ENCODE measurements around the gene GTF2H4.
A peak's percentile ranks its signal among the peaks of the same experiment; 100 is the strongest.
"Not testable (repeated sequence)": the region's sequence is repeated elsewhere in the genome, so short reads cannot be mapped to it uniquely, and the experiment has no call there.

Gene GTF2H4

DNA sequence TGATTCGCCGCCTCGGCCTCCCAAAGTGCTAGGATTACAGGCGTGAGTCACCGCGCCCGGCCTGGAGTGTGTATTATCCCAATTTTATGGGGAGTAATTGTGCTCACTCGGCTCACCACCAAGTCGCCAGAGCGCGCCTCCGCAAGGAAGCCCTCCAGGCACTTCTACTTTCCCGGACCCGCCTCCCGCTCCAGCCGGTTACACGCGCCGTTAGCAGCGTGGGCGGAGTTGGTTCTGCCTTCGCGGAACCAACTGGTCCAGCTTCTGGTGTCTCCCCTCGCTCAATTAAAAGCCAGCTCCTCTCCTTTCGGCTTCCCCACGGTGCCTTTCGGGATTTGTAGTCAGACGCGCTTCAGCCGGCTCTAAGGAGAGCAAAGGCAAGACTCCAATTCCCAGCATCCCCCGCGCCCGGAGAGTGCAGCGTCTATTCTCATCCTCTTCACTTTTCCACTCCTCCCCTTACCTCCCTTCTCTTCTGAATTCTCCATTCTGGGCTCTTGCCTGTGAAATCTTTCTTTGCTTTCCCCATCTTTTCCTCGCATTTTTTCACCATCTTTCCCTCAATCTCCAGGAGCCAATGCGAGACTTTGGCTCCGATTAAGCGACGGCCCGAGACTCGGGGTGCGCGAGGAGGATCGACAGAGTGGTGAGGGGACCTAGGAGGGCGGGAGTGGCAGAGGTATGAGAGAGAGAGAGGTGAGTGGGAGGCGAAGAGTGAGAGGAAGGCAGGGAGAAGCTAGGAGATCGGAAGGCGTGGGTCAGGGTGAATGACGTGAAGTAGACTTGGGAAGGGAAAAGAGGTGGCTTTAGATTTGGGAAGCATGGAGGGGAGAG is at the start of gene GTF2H4:
Gene GTF2H4 (plus strand): TSS at position 450 of the 834 bp plus-strand sequence.
- peak; percentile 90 for DNase-seq (ENCODE audit: low read depth)

GRCh38 chr6:30859726-30860125 is 48.3 kb upstream of the GTF2H4 start:
- not testable (repeated sequence) for DNase-seq (ENCODE audit: low read depth)

DNA sequence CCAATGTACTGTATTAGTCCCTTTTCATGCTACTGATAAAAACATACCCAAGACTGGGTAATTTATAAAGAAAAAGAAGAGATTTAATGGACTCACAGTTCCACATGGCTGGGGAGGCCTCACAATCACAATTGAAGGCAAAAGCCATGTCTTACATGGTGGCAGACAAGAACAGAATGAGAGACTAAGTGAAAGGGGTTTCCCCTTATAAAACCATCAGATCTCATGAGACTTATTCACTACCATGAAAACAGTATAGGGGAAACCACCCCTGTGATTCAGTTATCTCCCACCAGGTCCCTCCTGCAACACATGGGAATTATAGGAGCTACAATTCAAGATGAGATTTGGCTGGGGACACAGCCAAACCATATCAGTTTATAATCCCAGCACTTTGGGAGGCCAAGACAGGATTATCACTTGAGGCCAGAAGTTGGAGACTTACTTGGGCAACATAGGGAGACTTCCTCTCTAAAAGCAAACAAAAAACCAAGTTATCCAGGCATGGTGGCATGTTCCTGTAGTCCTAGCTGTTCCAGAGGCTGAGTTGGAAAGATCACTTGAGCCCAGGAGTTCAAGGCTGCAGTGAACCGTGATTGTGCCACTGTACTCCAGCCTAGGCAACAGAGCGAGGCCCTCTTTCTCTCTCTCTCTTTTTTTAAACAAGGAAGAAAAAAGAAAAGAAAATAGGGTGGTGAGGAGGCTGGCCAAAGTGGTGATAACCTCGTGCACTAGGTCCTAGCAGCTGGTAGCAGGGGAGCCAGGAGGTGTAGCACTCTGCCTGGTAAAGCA is 46.6 kb upstream of the GTF2H4 start:
- DNase-seq (ENCODE audit: low read depth) = no peak

- no peak for DNase-seq (ENCODE audit: low read depth)
Measured at GRCh38 chr6:30862156-30862875, 45.7 kb upstream of the GTF2H4 start.

DNA sequence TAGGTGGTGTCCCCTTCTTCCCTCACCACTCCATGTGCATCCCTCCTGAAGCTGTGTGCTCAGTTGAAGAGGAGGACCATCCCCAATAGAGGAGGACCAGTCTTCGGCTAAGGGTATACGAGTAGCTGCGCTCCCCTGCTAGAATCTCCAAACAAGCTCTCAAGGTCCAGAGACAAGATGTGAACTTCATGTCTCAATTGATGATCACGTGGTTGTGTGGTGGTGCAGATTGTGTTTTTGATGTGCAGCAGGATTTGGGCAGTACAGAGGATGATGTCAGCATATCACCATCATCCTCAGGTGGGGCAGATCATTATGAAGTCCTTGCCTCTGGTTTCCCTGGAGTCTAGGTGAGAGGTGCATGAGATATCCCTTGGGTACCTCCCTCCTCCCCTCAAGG is 43.7 kb upstream of the GTF2H4 start:
- no peak for DNase-seq (ENCODE audit: low read depth)

- DNase-seq (ENCODE audit: low read depth) = not testable (repeated sequence)
Measured at GRCh38 chr6:30869241-30869749, 38.7 kb upstream of the GTF2H4 start.

DNA sequence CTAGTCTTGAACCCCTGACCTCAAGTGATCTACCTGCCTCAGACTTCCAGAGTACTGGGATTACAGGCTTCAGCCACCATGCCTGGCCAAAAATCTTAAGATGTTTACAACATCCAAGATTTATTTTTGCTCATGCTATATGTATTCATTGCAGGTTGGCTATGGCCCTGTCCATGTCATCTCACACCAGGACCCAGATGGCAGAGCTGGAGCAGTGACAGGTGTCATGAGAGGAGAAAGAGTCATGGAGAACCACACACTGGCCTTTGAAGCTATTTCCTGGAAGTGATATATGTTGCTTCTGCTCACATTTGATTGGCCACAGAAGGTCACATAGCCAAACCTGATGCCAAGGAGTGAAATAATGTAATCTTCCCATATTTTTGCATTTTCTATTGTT is 37.5 kb upstream of the GTF2H4 start:
- DNase-seq (ENCODE audit: low read depth) = no peak

DNA sequence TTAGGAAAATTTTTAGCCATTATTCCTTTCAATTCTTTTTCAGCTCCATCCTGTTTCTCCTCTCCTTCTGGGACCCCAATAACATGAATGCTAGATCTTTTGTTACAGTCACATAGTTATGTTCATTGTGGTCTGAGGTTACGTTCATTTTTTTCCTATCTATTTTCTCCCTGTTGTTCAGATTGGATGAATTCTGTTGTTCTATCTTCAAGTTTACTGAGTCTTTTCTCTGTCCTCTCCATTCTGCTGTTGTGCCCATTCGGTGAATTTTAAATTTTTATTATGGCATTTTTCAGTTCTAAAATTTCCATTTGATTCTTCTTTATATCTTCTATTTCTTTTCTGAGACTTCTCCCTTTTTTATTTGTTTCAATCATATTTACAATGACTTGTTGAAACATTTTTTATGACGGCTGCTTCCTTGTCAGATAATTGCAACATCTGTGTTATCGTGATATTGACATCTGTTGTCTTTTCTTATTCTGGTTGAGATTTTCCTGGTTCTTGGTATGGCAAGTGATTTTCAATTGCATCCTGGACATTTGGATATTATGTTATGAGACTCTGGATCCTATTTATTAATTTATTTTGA is 36.3 kb upstream of the GTF2H4 start:
- DNase-seq (ENCODE audit: low read depth) = no peak

- DNase-seq (ENCODE audit: low read depth) = no peak
Measured at GRCh38 chr6:30873137-30873640, 34.8 kb upstream of the GTF2H4 start.

DNA sequence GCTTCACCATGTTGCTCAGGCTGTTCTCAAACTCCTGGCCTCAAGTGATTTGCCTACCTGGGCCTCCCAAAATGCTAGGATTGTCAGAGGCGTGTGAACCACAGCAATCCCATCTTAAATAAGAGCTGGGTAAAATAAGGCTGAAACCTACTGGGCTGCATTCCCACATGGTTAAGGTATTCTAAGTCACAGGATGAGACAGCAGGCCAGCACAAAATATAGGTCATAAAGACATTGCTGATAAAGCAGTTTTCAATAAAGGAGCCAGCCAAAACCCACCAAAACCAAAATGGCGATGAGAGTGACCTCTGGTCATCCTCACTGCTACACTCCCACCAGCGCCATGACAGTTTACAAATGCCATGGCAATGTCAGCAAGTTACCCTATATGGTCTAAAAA is 34.2 kb upstream of the GTF2H4 start:
- DNase-seq (ENCODE audit: low read depth) = not testable (repeated sequence)

- DNase-seq (ENCODE audit: low read depth) = no peak
Measured at GRCh38 chr6:30875244-30876038, 32.6 kb upstream of the GTF2H4 start.

- DNase-seq (ENCODE audit: low read depth) = no peak
Measured at GRCh38 chr6:30876039-30876730, 31.8 kb upstream of the GTF2H4 start.

GRCh38 chr6:30877419-30878262 is 30.4 kb upstream of the GTF2H4 start:
- peak; percentile 55 for DNase-seq (ENCODE audit: low read depth)

DNA sequence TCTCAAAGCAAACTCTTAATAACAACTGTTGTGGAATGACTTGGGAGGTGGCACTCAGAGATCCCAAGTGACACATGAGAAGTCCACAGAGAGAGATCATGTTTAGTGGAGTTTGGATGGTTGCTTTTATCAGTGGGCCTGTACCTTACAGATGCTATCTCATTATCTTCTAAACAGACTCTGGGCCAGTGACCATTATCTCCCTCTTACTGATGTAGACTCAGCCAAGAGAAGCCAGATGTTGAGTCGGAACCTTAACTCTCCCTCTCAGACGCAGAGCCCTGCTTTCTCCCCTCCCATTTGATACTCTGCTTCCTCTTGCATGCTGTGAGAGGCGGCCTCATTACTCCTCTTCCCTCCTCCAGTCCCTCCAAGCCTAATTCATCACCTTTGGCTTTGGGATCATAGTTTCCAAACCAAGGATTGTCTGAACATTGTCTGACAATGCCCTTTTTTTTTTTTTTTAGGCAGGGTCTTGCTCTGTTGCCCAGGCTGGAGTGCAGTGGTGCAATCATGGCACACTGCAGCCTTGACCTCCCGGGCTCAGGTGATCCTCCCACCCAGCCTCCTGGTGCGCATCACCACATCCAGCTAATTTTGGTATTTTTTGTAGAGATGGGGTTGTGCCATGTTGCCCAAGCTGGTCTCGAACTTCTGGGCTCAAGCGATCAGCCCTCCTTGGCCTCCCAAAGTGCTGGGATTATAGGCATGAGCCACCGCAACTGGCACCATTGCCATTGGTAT is 28.2 kb upstream of the GTF2H4 start:
- DNase-seq (ENCODE audit: low read depth) = no peak

- no peak for DNase-seq (ENCODE audit: low read depth)
Measured at GRCh38 chr6:30880698-30881252, 27.2 kb upstream of the GTF2H4 start.

DNA sequence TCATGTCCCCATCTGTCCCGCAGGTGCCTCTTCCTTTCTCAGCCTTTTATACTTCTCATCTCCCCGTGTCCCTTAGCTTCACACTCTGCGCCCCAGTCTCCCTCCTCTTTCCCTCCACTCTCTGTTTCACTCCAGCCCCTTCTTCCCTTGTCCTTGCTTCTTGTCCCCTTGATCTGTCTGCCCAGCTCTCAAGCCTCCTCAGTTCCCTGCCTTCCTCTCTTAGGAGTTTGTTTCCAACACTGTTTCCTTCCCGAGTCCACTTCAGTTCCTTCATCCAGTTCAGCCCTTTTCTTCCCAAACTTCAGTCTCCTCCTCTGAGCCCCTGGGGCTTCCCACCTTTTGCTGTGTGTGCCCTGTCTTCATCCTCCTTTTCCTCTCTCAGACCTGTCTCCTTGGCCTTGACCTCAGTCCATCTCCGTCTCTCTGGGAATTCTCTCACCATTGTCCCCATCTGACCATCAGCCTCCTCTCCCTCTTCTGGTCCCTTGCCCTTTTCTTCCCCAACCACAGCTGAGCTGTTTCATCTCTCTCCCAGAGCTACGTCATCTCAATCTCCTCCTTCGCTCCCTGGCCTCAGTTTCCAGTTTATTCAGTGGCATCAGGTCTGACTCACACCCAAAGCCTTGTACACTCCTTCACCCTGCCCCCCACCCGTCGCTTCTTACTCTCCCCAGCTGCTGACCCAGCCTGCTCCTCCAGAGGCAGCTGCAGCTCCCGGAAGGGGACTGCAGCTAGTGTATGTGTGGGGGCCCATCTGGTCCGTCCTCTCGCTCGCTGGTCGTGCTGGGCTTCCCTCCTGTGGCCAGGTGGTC is 26.4 kb upstream of the GTF2H4 start:
- no peak for DNase-seq (ENCODE audit: low read depth)

DNA sequence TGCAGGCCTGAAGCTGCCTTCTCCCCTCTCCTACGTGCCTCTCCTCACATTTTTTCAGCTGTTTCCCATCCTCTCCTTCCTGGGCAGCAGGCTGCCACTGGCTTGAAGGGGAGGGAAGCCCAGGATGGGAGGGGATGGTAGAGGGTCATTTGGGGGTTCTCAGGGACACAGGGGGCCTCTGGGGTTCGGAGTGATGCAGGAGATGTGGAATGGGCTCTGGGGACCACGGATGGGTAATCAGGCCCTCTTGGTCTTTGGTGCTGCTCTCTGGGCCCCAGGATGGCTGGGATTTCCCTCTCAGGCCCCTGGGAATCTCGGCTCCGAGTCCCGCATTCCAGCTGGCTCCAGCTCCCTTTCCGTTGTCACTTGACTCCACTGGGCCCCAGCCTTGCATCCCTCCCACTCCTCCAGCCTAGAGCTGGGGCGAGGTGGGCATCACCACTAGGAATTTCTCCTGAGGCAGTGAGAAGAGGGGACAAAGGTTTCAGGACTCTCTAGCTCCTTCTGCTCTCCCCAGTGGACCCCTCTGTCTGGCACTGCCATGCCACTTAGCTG is 25.7 kb upstream of the GTF2H4 start:
- DNase-seq (ENCODE audit: low read depth) = no peak

All from stimulated activated CD8-positive, alpha-beta memory T cell treated with anti-CD3 and anti-CD28 coated beads, Interleukin-15, amount 100 ng/mL, for 1 hour (primary cell).